ENCODE data around the gene APBA2. TPM values are rescaled to one million over a fixed set of nuclear protein-coding genes. Genes with fewer than 3 reads are reported as not detected.

Gene APBA2
- total RNA-seq, 1 donor = 4.7 TPM

DNA sequence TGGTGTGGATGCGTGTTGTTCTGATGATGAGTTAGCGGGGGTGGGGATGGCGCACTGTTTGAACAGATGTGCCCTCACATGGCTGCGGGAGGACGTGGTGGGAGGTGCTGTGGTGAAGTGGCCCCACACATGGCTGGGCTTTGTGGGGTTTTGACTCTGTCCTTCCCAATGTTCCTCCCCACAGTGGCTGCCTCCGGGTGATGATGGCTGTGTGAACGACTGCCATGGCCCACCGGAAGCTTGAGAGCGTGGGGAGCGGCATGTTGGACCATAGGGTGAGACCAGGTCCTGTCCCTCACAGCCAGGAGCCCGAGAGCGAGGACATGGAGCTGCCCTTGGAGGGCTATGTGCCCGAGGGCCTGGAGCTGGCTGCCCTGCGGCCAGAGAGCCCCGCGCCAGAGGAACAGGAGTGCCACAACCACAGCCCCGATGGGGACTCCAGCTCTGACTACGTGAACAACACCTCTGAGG is 167.9 kb downstream of the APBA2 start:
- TF ChIP-seq, protein P1, sequence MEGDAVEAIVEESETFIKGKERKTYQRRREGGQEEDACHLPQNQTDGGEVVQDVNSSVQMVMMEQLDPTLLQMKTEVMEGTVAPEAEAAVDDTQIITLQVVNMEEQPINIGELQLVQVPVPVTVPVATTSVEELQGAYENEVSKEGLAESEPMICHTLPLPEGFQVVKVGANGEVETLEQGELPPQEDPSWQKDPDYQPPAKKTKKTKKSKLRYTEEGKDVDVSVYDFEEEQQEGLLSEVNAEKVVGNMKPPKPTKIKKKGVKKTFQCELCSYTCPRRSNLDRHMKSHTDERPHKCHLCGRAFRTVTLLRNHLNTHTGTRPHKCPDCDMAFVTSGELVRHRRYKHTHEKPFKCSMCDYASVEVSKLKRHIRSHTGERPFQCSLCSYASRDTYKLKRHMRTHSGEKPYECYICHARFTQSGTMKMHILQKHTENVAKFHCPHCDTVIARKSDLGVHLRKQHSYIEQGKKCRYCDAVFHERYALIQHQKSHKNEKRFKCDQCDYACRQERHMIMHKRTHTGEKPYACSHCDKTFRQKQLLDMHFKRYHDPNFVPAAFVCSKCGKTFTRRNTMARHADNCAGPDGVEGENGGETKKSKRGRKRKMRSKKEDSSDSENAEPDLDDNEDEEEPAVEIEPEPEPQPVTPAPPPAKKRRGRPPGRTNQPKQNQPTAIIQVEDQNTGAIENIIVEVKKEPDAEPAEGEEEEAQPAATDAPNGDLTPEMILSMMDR (IDR thresholded peaks at IDR 0.05; ENCODE audit: insufficient read depth, low read depth, low read length) = no peak
- no peak for DNase-seq (ENCODE audit: low read depth)
- no peak overlapping the region for H3K4me3 ChIP-seq (ENCODE audit: low read depth, low read length)

DNA sequence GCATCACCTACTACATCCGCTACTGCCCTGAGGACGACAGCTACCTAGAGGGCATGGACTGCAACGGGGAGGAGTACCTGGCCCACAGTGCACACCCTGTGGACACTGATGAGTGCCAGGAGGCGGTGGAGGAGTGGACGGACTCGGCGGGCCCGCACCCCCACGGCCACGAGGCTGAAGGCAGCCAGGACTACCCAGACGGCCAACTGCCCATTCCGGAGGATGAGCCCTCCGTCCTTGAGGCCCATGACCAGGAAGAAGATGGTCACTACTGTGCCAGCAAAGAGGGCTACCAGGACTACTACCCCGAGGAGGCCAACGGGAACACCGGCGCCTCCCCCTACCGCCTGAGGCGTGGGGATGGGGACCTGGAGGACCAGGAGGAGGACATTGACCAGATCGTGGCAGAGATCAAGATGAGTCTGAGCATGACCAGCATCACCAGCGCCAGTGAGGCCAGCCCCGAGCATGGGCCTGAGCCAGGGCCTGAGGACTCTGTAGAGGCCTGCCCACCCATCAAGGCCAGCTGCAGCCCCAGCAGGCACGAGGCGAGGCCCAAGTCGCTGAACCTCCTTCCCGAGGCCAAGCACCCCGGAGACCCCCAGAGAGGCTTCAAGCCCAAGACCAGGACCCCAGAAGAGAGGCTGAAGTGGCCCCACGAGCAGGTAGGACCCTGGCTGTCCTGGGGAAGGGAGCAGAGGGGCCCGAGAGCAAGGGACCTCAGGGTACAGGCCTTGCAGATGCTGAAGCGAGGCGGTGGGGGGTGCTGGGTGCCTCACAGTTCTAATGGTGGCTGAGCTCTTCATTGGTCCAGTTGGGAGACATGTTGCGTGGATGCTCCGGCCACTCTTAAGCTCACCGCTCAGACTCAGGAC is 168.6 kb downstream of the APBA2 start:
- TF ChIP-seq, protein P1 (IDR thresholded peaks at IDR 0.05; ENCODE audit: insufficient read depth, low read depth, low read length) = no peak
- DNase-seq (ENCODE audit: low read depth) = no peak
- H3K4me3 ChIP-seq (ENCODE audit: low read depth, low read length) = no peak overlapping the region

DNA sequence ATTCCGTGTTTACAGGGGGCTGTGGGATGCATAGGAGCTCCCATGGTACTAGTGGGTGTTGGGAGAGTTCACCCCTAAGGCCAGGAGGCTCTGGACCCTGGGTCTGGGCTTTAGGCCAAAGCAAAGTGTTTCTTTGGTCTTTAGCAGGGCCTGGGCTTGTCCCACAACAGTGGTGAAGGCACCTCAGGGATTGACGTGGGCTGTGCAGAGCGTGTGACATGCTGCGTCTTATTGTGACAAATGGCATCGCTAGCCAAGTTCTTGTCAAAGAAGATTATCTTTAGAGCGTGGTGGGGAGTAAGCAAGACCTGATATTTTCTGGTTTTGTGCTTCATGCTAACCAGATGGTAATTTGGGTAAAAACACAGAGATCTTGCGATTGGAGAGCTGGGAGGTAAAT is 170.1 kb downstream of the APBA2 start:
- TF ChIP-seq, protein P1 (IDR thresholded peaks at IDR 0.05; ENCODE audit: insufficient read depth, low read depth, low read length) = no peak
- DNase-seq (ENCODE audit: low read depth) = no peak
- H3K4me3 ChIP-seq (ENCODE audit: low read depth, low read length) = no peak overlapping the region

DNA sequence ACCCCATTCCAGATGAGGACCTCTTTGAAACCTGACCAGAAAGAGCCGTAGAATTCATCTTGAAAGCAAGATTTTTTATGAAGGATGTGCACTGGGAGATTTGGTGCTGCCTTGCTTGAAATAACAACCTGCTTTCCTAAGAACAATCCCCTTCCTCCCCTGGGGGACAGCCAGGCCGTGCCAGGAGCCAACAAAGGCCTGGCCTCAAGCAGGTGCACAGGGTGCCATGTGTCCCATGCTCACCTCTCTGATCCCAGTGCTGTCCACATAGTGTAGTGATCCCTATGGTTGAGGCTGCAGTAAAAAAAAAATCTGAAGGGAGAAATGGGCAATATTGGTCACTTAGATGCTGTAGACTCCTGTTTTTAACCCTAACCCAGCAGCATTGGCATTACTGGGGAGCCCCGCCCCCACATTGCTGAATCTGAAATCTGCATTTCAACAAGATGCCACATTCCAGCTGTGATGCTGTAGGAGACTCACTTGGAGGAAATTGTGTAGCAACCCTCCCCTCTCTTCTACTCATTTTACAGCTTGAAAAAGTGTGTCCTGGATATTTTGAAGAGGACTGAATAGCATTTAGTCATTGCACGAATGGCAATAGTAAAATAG is 171.2 kb downstream of the APBA2 start:
- TF ChIP-seq, protein P1 (IDR thresholded peaks at IDR 0.05; ENCODE audit: insufficient read depth, low read depth, low read length) = no peak
- no peak for DNase-seq (ENCODE audit: low read depth)
- H3K4me3 ChIP-seq (ENCODE audit: low read depth, low read length) = no peak overlapping the region

DNA sequence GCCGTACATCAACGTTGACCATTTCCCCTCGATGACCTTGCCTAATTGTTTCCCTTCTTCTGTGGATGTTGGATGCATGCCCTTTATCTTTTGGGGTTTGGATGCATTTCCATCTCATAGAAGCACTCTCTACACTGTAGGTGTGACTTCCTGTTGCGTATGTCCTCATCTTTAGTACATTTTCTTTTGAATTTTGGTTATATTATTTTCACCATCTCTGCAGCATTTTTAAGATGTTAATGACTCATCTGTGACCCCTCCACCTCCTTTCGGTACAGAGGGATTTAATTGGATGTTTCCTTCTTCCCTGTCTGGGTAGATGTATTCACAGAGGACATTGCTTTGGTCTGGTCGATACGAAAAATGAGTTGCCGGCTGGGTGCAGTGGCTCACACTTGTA is 172.1 kb downstream of the APBA2 start:
- no peak for DNase-seq (ENCODE audit: low read depth)
- TF ChIP-seq, protein P1 (IDR thresholded peaks at IDR 0.05; ENCODE audit: insufficient read depth, low read depth, low read length) = no peak
- H3K4me3 ChIP-seq (ENCODE audit: low read depth, low read length) = no peak overlapping the region

DNA sequence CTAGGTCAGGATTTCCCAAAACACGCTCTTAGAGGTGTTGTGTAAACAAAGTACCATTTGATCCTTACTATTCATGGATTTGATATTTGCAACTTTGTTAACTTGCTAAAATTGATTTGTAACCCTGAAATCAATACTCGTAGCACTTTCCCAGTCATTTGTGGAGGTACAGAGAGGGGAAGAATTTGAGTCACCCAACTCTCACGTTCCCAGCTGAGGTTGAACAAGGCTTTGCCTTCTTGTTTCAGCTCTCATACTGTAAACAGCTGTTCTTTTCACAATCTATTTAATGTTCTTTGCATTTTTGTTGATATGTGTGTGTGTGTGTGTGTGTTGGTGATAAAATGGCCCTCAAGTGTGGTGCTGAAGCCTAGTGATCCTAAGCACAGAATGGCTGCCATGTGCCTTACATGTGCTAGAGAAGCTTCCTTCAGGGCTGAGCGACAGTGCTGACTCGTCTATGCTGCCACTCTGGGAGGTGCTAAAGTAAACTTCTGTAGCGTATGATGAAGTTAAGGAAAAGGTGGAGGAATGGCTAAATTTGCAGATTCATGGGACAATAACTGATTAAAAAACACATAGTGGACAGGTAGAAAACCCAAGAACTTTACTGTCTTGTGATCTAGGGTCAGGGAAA is 173.2 kb downstream of the APBA2 start:
- H3K4me3 ChIP-seq (ENCODE audit: low read depth, low read length) = no peak overlapping the region
- no peak for DNase-seq (ENCODE audit: low read depth)
- TF ChIP-seq, protein P1 (IDR thresholded peaks at IDR 0.05; ENCODE audit: insufficient read depth, low read depth, low read length) = no peak
